IMR-90 (cell line): ENCODE measurements around the gene AUTS2. TPM values are rescaled to one million over a fixed set of nuclear protein-coding genes. Genes with fewer than 3 reads are reported as not detected.

ENCODE experiments used
- ATAC-seq: fragments of 200-7000 bp; cut with Tn5 transposase; 2 replicates; pipeline ENCODE4 v1.9.1; 2020; ENCODE audit warnings: low read depth, mild to moderate bottlenecking, moderate library complexity
- BruUV-seq: library from RNA; stranded (reverse); fragments of 400-500 nt; replicated peaks from 2 replicates; lab custom pipeline; 2021; lab: Mats Ljungman, UMichigan
- CTCF ChIA-PET: fragments of 300-600 bp; formaldehyde crosslinking; extraction: SDS; loops from one replicate; lab custom pipeline; 2021; ENCODE audit warnings: antibody characterized with exemption; lab: Yijun Ruan, JAX
- POLR2A ChIA-PET: fragments of 300-600 bp; sonication (Branson Sonifier 250); formaldehyde crosslinking; loops from one replicate; lab custom pipeline; 2022; ENCODE audit warnings: antibody characterized with exemption; ENCODE audit not compliant: unreplicated experiment; lab: Charles Lee
- DNase-seq: peaks from one replicate; pipeline ENCODE4 v3.0.0; 2013
- H2AFZ ChIP-seq: replicated peaks from 2 replicates; pipeline ENCODE3; 2013; ENCODE audit warnings: low read length, mild to moderate bottlenecking; ENCODE audit not compliant: poor library complexity
- H2AK5ac ChIP-seq: 2 replicates; pipeline ENCODE4 v1.6.1; 2013; ENCODE audit warnings: low read depth, low read length, inconsistent platforms
- H2AK9ac ChIP-seq: replicated peaks from 2 replicates; pipeline ENCODE3; 2013; ENCODE audit warnings: mild to moderate bottlenecking, low read depth, low read length, moderate library complexity; ENCODE audit not compliant: poor library complexity
- H2BK120ac ChIP-seq: 2 replicates; pipeline ENCODE4 v1.6.1; 2013; ENCODE audit warnings: low read depth, low read length, inconsistent platforms
- H2BK15ac ChIP-seq: 3 replicates; pipeline ENCODE4 v1.6.1; 2013; ENCODE audit warnings: low read depth, low read length, inconsistent platforms
- H2BK20ac ChIP-seq: 2 replicates; pipeline ENCODE4 v1.6.1; 2013; ENCODE audit warnings: low read depth, mild to moderate bottlenecking, inconsistent platforms, low read length, moderate library complexity
- H2BK5ac ChIP-seq: 2 replicates; pipeline ENCODE4 v1.6.1; 2013; ENCODE audit warnings: mild to moderate bottlenecking, low read depth, low read length, inconsistent platforms; ENCODE audit not compliant: poor library complexity, severe bottlenecking
- H3K14ac ChIP-seq: replicated peaks from 2 replicates; pipeline ENCODE4 v1.6.1; 2013; ENCODE audit warnings: low read depth, low read length, inconsistent platforms
- H3K18ac ChIP-seq: 2 replicates; pipeline ENCODE4 v1.6.1; 2013; ENCODE audit warnings: low read depth, low read length, control low read depth
- H3K23ac ChIP-seq: 2 replicates; pipeline ENCODE4 v1.6.1; 2013; ENCODE audit warnings: low read depth, low read length, inconsistent platforms
- H3K27ac ChIP-seq: 2 replicates; pipeline ENCODE4 v1.5.1; 2013; ENCODE audit warnings: mild to moderate bottlenecking, control low read depth, low read length; ENCODE audit not compliant: insufficient read depth
- H3K27me3 ChIP-seq: 2 replicates; pipeline ENCODE4 v1.6.1; 2013; ENCODE audit warnings: low read length; ENCODE audit not compliant: control insufficient read depth, insufficient read depth
- H3K36me3 ChIP-seq: 2 replicates; pipeline ENCODE4 v1.6.1; 2013; ENCODE audit warnings: low read length, mixed read lengths; ENCODE audit not compliant: control insufficient read depth, insufficient read depth
- H3K4ac ChIP-seq: 2 replicates; pipeline ENCODE4 v1.6.1; 2013; ENCODE audit warnings: low read depth, low read length, inconsistent platforms
- H3K4me1 ChIP-seq: 2 replicates; pipeline ENCODE4 v1.6.1; 2013; ENCODE audit warnings: low read length, mixed read lengths; ENCODE audit not compliant: control insufficient read depth, insufficient read depth
- H3K4me2 ChIP-seq: 2 replicates; pipeline ENCODE4 v1.6.1; 2013; ENCODE audit warnings: low read depth, mild to moderate bottlenecking, control low read depth, low read length, moderate library complexity
- H3K4me3 ChIP-seq: 2 replicates; pipeline ENCODE4 v1.5.1; 2013; ENCODE audit warnings: low read depth, mild to moderate bottlenecking, control low read depth, low read length, moderate library complexity; ENCODE audit not compliant: insufficient read depth
- H3K56ac ChIP-seq: 2 replicates; pipeline ENCODE4 v1.6.1; 2013; ENCODE audit warnings: low read length, inconsistent platforms; ENCODE audit not compliant: insufficient read depth; ENCODE audit errors: extremely low read depth
- H3K79me1 ChIP-seq, 2 experiments: 2 replicates each; pipeline ENCODE4 v1.6.1; 2013; ENCODE audit warnings: low read length in 2 of 2, inconsistent platforms in 1 of 2, low read depth in 1 of 2
- H3K9ac ChIP-seq: 2 replicates; pipeline ENCODE4 v1.6.1; 2013; ENCODE audit warnings: low read depth, low read length, control low read depth
- H3K9me1 ChIP-seq: 2 replicates; pipeline ENCODE4 v1.6.1; 2013; ENCODE audit warnings: low read length, inconsistent platforms; ENCODE audit not compliant: insufficient read depth
- H3K9me3 ChIP-seq: 2 replicates; pipeline ENCODE4 v1.6.1; 2013; ENCODE audit warnings: low read length; ENCODE audit not compliant: control insufficient read depth, insufficient read depth
- H4K20me1 ChIP-seq: 2 replicates; pipeline ENCODE4 v1.6.1; 2013; ENCODE audit warnings: low read length, inconsistent platforms; ENCODE audit not compliant: insufficient read depth
- H4K5ac ChIP-seq: 2 replicates; pipeline ENCODE4 v1.6.1; 2013; ENCODE audit warnings: mild to moderate bottlenecking, low read depth, low read length, control low read depth
- H4K8ac ChIP-seq, 2 experiments: 2 replicates each; pipeline ENCODE4 v1.6.1; 2013; ENCODE audit warnings: low read depth in 2 of 2, low read length in 2 of 2, control low read depth in 1 of 2, inconsistent platforms in 1 of 2
- H4K91ac ChIP-seq: 2 replicates; pipeline ENCODE4 v1.6.1; 2013; ENCODE audit warnings: low read depth, low read length, inconsistent platforms; ENCODE audit not compliant: insufficient read depth
- BHLHE40 ChIP-seq: fragments of 150-350 bp; IDR thresholded peaks from 2 replicates; pipeline ENCODE4 v1.6.1; 2016; ENCODE audit warnings: mild to moderate bottlenecking, low read depth, low read length
- CHD1 ChIP-seq: IDR thresholded peaks from 2 replicates; pipeline ENCODE4 v1.6.1; 2012; ENCODE audit warnings: low read depth, low read length, improper control_type of control experiment
- MAFK ChIP-seq: IDR thresholded peaks from 2 replicates; pipeline ENCODE4 v1.6.1; 2012; ENCODE audit warnings: low read depth, low read length, improper control_type of control experiment
- NFE2L2 ChIP-seq: fragments of 150-350 bp; IDR thresholded peaks from 2 replicates; pipeline ENCODE4 v1.6.1; 2016; ENCODE audit warnings: low read depth, mild to moderate bottlenecking, low read length
- POLR2A ChIP-seq: IDR thresholded peaks from 2 replicates; pipeline ENCODE4 v1.6.1; 2012; ENCODE audit warnings: mild to moderate bottlenecking, low read depth, low read length
- RAD21 ChIP-seq: IDR thresholded peaks from 2 replicates; pipeline ENCODE4 v1.6.1; 2012; ENCODE audit warnings: low read length, improper control_type of control experiment
- RCOR1 ChIP-seq: IDR thresholded peaks from 2 replicates; pipeline ENCODE4 v1.6.1; 2012; ENCODE audit warnings: mild to moderate bottlenecking, low read length, improper control_type of control experiment; ENCODE audit not compliant: insufficient replicate concordance
- WGBS, 2 experiments: methylation state at CpG; one replicate each; pipeline versions ENCODE4 v1.1.5 to v1.1.7; 2013; ENCODE audit warnings: missing lambda C conversion rate in 2 of 2; ENCODE audit not compliant: insufficient read length in 1 of 2; ENCODE audit errors: extremely low coverage in 2 of 2; 5-methylcytosine and 5-hydroxymethylcytosine counted together
- dilution Hi-C: fragments of 300-500 bp; cut with HindIII; formaldehyde crosslinking; loops from one replicate; pipeline ENCODE4 v1.14.3; 2018; ENCODE audit warnings: low sequenced_read_pairs; ENCODE audit not compliant: unreplicated experiment
- in situ Hi-C: fragments of 300-500 bp; cut with MboI; formaldehyde crosslinking; loops from 3 replicates; pipeline ENCODE4 v1.14.3; 2019; ENCODE audit warnings: low sequenced_read_pairs, inconsistent platforms, mixed read lengths
- intact Hi-C: fragments of 100-400 bp; cut with micrococcal nuclease; formaldehyde crosslinking; loops from 2 replicates; pipeline ENCODE4 v1.10.0; 2022
- polyA plus RNA-seq, 3 experiments: library from polyadenylated mRNA; depleted of rRNA; stranded (reverse); fragments of >200 nt; gene quantifications; 2 replicates each; pipeline ENCODE4 v1.2.3, GENCODE V29; 2012; ENCODE audit warnings: low replicate concordance in 1 of 3
- total RNA-seq: library from RNA; depleted of rRNA; stranded (reverse); fragments of >200 nt; gene quantifications from 2 replicates; pipeline ENCODE4 v1.2.3, GENCODE V29; 2012
- TF ChIP-seq, protein P1 (sequence below): fragments of 150-350 bp; IDR thresholded peaks from 2 replicates; pipeline ENCODE4 v1.6.1; 2016; ENCODE audit warnings: low read depth, mild to moderate bottlenecking, low read length, moderate library complexity, borderline replicate concordance
- TF ChIP-seq, protein P2 (sequence below): conservative IDR thresholded peaks from 2 replicates; pipeline ENCODE4 v1.5.1; 2012; ENCODE audit warnings: mild to moderate bottlenecking, low read depth, low read length, improper control_type of control experiment

Gene AUTS2
- total and polyA plus RNA-seq, 2 of the 4 experiments (the other 2 are of a cell fraction): 0.90 to 3.0 TPM

DNA sequence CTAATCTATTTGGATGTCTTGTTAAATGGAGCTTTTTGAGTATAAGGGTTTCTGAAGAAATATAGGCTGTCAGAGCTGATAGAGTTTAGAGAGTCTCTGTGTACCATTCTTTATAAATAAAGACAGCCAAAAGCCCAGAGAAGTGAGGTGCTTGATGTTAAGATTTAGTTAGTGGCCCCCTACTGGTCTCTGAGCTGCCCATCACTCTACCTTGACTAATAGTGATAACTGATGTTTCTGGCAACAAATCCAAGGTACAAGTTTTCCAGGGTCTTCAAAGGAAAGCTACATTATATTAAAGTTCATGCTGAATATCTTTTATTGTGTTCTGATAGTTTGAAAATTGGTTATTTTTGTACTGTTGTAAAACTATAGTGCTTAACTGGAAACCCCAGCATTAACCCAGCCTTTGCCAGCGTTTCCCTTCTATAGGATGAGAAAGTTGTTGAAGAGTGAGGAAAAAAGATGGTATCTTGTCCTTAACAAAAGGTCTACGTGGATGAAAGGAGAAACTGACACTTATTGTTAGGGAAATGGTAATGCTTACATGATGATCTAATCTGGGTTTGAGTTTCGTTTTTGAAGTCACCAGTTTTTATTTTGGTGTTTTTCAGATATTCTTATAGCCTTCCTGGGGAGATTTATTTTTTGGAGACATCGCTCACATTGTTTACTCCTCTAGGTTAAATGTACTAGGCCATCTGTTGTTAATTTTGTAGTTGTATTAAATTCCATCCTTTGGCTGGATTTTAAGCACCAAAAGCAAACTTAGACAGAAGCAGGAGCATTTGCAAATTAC lies 79.0 kb downstream of the AUTS2 start:
- Histone ChIP-seq H4K91ac (no peak overlapping the region), H4K5ac (no peak overlapping the region), H2BK15ac (no peak overlapping the region), H3K79me1 (no peaks in the 10 kb centered on the region), H3K9me1 (no peaks in the 10 kb centered on the region), H2AK5ac (no peak overlapping the region), H3K27me3 (no peaks in the 10 kb centered on the region), H3K36me3 (no peaks in the 10 kb centered on the region), H3K14ac (no peak overlapping the region), H3K4me3 (no peak overlapping the region), H2BK5ac (no peak overlapping the region), H2BK120ac (no peak overlapping the region), H4K8ac (no peak overlapping the region), H3K18ac (no peak overlapping the region), H2AFZ (no peak overlapping the region), H2BK20ac (no peak overlapping the region), H3K4me1 (no peaks in the 10 kb centered on the region), H3K27ac (no peak overlapping the region), H3K9me3 (no peaks in the 10 kb centered on the region), H3K9ac (no peak overlapping the region), H3K4me2 (no peak overlapping the region), H2AK9ac (no peak overlapping the region), H3K23ac (no peak overlapping the region), H3K56ac (no peak overlapping the region), H3K4ac (no peak overlapping the region), H4K20me1 (no peaks in the 10 kb centered on the region)
- ChIA-PET POLR2A (no interaction called here), CTCF (no interaction called here)
- WGBS, 2 experiments: no CpG with 5 or more reads among the region's 4 CpGs
- in situ Hi-C loops: no loop called here
- DNase-seq: no peak
- no TSS peak for BruUV-seq
- ATAC-seq: no peak
- dilution Hi-C loops: no loop called here
- intact Hi-C loops: no loop called here
- TF ChIP-seq, protein P1, sequence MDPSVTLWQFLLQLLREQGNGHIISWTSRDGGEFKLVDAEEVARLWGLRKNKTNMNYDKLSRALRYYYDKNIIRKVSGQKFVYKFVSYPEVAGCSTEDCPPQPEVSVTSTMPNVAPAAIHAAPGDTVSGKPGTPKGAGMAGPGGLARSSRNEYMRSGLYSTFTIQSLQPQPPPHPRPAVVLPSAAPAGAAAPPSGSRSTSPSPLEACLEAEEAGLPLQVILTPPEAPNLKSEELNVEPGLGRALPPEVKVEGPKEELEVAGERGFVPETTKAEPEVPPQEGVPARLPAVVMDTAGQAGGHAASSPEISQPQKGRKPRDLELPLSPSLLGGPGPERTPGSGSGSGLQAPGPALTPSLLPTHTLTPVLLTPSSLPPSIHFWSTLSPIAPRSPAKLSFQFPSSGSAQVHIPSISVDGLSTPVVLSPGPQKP: no peak
- TF ChIP-seq MAFK (no peak), CHD1 (no peak), POLR2A (no peak), RAD21 (no peak), NFE2L2 (no peak), RCOR1 (no peak), BHLHE40 (no peak)
- TF ChIP-seq, protein P2, sequence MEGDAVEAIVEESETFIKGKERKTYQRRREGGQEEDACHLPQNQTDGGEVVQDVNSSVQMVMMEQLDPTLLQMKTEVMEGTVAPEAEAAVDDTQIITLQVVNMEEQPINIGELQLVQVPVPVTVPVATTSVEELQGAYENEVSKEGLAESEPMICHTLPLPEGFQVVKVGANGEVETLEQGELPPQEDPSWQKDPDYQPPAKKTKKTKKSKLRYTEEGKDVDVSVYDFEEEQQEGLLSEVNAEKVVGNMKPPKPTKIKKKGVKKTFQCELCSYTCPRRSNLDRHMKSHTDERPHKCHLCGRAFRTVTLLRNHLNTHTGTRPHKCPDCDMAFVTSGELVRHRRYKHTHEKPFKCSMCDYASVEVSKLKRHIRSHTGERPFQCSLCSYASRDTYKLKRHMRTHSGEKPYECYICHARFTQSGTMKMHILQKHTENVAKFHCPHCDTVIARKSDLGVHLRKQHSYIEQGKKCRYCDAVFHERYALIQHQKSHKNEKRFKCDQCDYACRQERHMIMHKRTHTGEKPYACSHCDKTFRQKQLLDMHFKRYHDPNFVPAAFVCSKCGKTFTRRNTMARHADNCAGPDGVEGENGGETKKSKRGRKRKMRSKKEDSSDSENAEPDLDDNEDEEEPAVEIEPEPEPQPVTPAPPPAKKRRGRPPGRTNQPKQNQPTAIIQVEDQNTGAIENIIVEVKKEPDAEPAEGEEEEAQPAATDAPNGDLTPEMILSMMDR: no peak
